GM18873 (cell line): ENCODE data around the gene GNLY.
A peak's percentile ranks its signal among the peaks of the same experiment; 100 is the strongest.
"Not testable (repeated sequence)": the region's sequence is repeated elsewhere in the genome, so short reads cannot be mapped to it uniquely, and the experiment has no call there.

Experiments used
- ATAC-seq: cut with Tn5 transposase; IDR thresholded peaks from one replicate; pipeline ENCODE4 v1.9.1; 2021; ENCODE audit warnings: mild to moderate bottlenecking, moderate library complexity, moderate number of reproducible peaks; ENCODE audit not compliant: unreplicated experiment, low FRiP score

GNLY gene

GRCh38 chr2:85663594-85664565 is 30.3 kb upstream of the GNLY start:
- ATAC-seq: no peak

GRCh38 chr2:85665264-85665937 is 28.8 kb upstream of the GNLY start:
- no peak for ATAC-seq

- ATAC-seq: no peak
These were observed 28.1 kb upstream of the GNLY start for GRCh38 chr2:85666016-85666415.

- ATAC-seq: no peak
These were observed 27.5 kb upstream of the GNLY start for GRCh38 chr2:85666435-85667316.

- no peak for ATAC-seq
These were observed 26.6 kb upstream of the GNLY start for GRCh38 chr2:85667561-85668008.

GRCh38 chr2:85668009-85668856 is 25.9 kb upstream of the GNLY start, which contains the start of gene SFTPB:
Gene SFTPB, minus strand, starts transcription at chr2:85668199. Its CDS starts 16 bp downstream, at chr2:85668183.
- no peak for ATAC-seq

GRCh38 chr2:85668857-85669142 is 25.4 kb upstream of the GNLY start:
- no peak for ATAC-seq

GRCh38 chr2:85669549-85669948 is 24.6 kb upstream of the GNLY start:
- ATAC-seq: peak; percentile 70

- ATAC-seq: not testable (repeated sequence)
These were observed 23.7 kb upstream of the GNLY start for GRCh38 chr2:85670416-85670815.

GRCh38 chr2:85672456-85672855 is 21.7 kb upstream of the GNLY start:
- no peak for ATAC-seq

- ATAC-seq: no peak
These were observed 20.3 kb upstream of the GNLY start for GRCh38 chr2:85673716-85674375.

- ATAC-seq: no peak
These were observed 19.7 kb upstream of the GNLY start for GRCh38 chr2:85674417-85674816.

GRCh38 chr2:85675427-85675826 is 18.7 kb upstream of the GNLY start:
- no peak for ATAC-seq

- ATAC-seq: no peak
These were observed 18.2 kb upstream of the GNLY start for GRCh38 chr2:85675866-85676548.

- no peak for ATAC-seq
These were observed 15.8 kb upstream of the GNLY start for GRCh38 chr2:85678377-85678776.

- no peak for ATAC-seq
These were observed 15.1 kb upstream of the GNLY start for GRCh38 chr2:85678794-85679672.

- ATAC-seq: no peak
These were observed 13.3 kb upstream of the GNLY start for GRCh38 chr2:85680707-85681371.
